Upper lobe of right lung (tissue), 1 donor: ENCODE measurements around the gene RFNG. TPM values are rescaled to one million over a fixed set of nuclear protein-coding genes. Genes with fewer than 3 reads are reported as not detected.

Experiments
- ATAC-seq: fragments of 200-7000 bp; cut with Tn5 transposase; one replicate; pipeline ENCODE4 v1.9.1; 2020; ENCODE audit warnings: mild to moderate bottlenecking, moderate library complexity
- DNase-seq: peaks from one replicate; pipeline ENCODE4 v3.0.0-alpha.2; 2020
- H3K27ac ChIP-seq: fragments of 200-600 bp; one replicate; pipeline ENCODE4 v1.8.0; 2022
- H3K27me3 ChIP-seq: fragments of 200-600 bp; one replicate; pipeline ENCODE4 v1.8.0; 2022; ENCODE audit warnings: mild to moderate bottlenecking
- H3K36me3 ChIP-seq: fragments of 200-600 bp; one replicate; pipeline ENCODE4 v1.8.0; 2022
- H3K4me1 ChIP-seq: fragments of 200-600 bp; one replicate; pipeline ENCODE4 v1.8.0; 2022
- H3K4me3 ChIP-seq: fragments of 200-600 bp; one replicate; pipeline ENCODE4 v1.8.0; 2022; ENCODE audit warnings: mild to moderate bottlenecking
- H3K9me3 ChIP-seq: fragments of 200-600 bp; one replicate; pipeline ENCODE4 v1.8.0; 2022
- CTCF ChIP-seq: fragments of 200-600 bp; IDR thresholded peaks from one replicate; pipeline ENCODE4 v1.8.0; 2022; ENCODE audit warnings: antibody characterized with exemption
- intact Hi-C: fragments of 100-400 bp; cut with DNase I; formaldehyde crosslinking; loops from one replicate; pipeline ENCODE4 v1.11.0; 2022
- total RNA-seq: library from RNA; stranded (reverse); fragmentation: NEBNext Ultra II Directional; extraction: Animal tissue kit (Norgen Biotek cat#: 25700); gene quantifications from one replicate; pipeline ENCODE4 v1.2.1, GENCODE V29; 2021
- donor health status: DM: no; HTN: yes; CAD: no; lungs with severe emphysema.

Gene RFNG
- total RNA-seq, 1 donor from 2014 or later, result 38.5 TPM

GRCh38 chr17:82094931-82095776, 43.5 kb upstream of the RFNG start:
- Histone ChIP-seq H3K27ac (peak overlapping the region; percentile 92), H3K4me1 (peaks cover 20% of the 10 kb centered on the region), H3K36me3 (peaks cover 59% of the 10 kb centered on the region), H3K9me3 (no peaks in the 10 kb centered on the region), H3K4me3 (peak overlapping the region; percentile 78), H3K27me3 (no peaks in the 10 kb centered on the region)
- TF ChIP-seq CTCF, result no peak
- DNase-seq (no peak), ATAC-seq (no peak)
- intact Hi-C loops, result no loop called here

- H3K4me1 ChIP-seq, result peaks cover 8% of the 10 kb centered on the region
- H3K9me3 ChIP-seq, result no peaks in the 10 kb centered on the region
- H3K27ac ChIP-seq, result no peak overlapping the region
- intact Hi-C loops, result no loop called here
- H3K36me3 ChIP-seq, result peaks cover 79% of the 10 kb centered on the region
- ATAC-seq, result no peak
- no peak overlapping the region for H3K4me3 ChIP-seq
- no peak for TF ChIP-seq CTCF
- H3K27me3 ChIP-seq, result no peaks in the 10 kb centered on the region
- DNase-seq, result no peak
Observed at GRCh38 chr17:82092995-82093751, 41.6 kb upstream of the RFNG start.

GRCh38 chr17:82092628-82092994, 41.0 kb upstream of the RFNG start:
- intact Hi-C loops, result no loop called here
- ATAC-seq (no peak), DNase-seq (no peak)
- no peak for TF ChIP-seq CTCF
- H3K4me1 ChIP-seq, result peaks cover 8% of the 10 kb centered on the region
- peaks cover 84% of the 10 kb centered on the region for H3K36me3 ChIP-seq
- H3K27ac ChIP-seq, result no peak overlapping the region
- H3K4me3 ChIP-seq, result no peak overlapping the region
- no peaks in the 10 kb centered on the region for H3K9me3 ChIP-seq
- no peaks in the 10 kb centered on the region for H3K27me3 ChIP-seq

- intact Hi-C loops, result no loop called here
- H3K4me1 ChIP-seq, result peaks cover 8% of the 10 kb centered on the region
- TF ChIP-seq CTCF, result no peak
- H3K9me3 ChIP-seq, result no peaks in the 10 kb centered on the region
- H3K27me3 ChIP-seq, result no peaks in the 10 kb centered on the region
- peaks cover 89% of the 10 kb centered on the region for H3K36me3 ChIP-seq
- no peak overlapping the region for H3K27ac ChIP-seq
- no peak overlapping the region for H3K4me3 ChIP-seq
- DNase-seq (no peak), ATAC-seq (no peak)
Observed at GRCh38 chr17:82092094-82092586, 40.5 kb upstream of the RFNG start.

- DNase-seq (no peak), ATAC-seq (no peak)
- H3K4me3 ChIP-seq, result no peak overlapping the region
- TF ChIP-seq CTCF, result no peak
- intact Hi-C loops, result no loop called here
- peaks cover 96% of the 10 kb centered on the region for H3K36me3 ChIP-seq
- H3K9me3 ChIP-seq, result no peaks in the 10 kb centered on the region
- no peak overlapping the region for H3K27ac ChIP-seq
- peaks cover 2% of the 10 kb centered on the region for H3K4me1 ChIP-seq
- H3K27me3 ChIP-seq, result no peaks in the 10 kb centered on the region
Observed at GRCh38 chr17:82091264-82092066, 39.9 kb upstream of the RFNG start.
